Measurements from ENCODE around the gene AGR3.

DNA sequence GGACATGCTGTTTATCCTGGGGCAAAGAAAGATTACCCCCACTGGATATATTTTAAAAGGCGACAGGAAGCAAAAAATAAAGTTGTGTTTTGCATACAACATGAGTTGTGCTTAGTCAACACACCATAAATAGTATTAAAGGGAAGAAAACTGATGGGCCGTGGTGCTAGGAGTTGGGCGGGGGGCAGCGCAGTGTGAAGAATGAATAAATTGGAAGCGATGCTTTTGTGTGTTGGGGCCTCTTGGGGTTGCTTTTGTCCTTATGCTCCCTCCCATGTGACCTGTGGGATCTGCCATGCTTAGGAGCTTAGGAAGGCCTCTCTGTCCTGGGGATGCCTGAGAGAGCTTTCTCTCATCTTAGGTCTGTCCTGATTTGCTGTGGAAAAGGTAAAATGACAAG, 35.0 kb upstream of the AGR3 start:
- TF ChIP-seq, protein P1, sequence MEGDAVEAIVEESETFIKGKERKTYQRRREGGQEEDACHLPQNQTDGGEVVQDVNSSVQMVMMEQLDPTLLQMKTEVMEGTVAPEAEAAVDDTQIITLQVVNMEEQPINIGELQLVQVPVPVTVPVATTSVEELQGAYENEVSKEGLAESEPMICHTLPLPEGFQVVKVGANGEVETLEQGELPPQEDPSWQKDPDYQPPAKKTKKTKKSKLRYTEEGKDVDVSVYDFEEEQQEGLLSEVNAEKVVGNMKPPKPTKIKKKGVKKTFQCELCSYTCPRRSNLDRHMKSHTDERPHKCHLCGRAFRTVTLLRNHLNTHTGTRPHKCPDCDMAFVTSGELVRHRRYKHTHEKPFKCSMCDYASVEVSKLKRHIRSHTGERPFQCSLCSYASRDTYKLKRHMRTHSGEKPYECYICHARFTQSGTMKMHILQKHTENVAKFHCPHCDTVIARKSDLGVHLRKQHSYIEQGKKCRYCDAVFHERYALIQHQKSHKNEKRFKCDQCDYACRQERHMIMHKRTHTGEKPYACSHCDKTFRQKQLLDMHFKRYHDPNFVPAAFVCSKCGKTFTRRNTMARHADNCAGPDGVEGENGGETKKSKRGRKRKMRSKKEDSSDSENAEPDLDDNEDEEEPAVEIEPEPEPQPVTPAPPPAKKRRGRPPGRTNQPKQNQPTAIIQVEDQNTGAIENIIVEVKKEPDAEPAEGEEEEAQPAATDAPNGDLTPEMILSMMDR (conservative IDR thresholded peaks at IDR 0.05) = no peak
- TF ChIP-seq EZH2 (IDR thresholded peaks at IDR 0.05; ENCODE audit: low read depth) = no peak

Measured in PC-9 (cell line).